ENCODE results near the gene EXOSC10. TPM values are rescaled to one million over a fixed set of nuclear protein-coding genes. Genes with fewer than 3 reads are reported as not detected.
A peak's percentile ranks its signal among the peaks of the same experiment; 100 is the strongest.

Gene EXOSC10
- total and polyA plus RNA-seq, 2 of the 13 experiments (the other 11 are each of a cell fraction or from before 2014, with no cell fraction given), result 48.4 to 67.6 TPM

GRCh38 chr1:11071463-11072215 is 28.0 kb downstream of the EXOSC10 start (continued):
- TF ChIP-seq PRDM15 (CRISPR knock-in tag; IDR thresholded peaks at IDR 0.05), result no peak

GRCh38 chr1:11070876-11071275 is 28.8 kb downstream of the EXOSC10 start:
- Histone ChIP-seq H3K36me3 (replicated peaks in 1 of 2; ENCODE audit: control insufficient read depth in 1 of 2, insufficient read depth in 2 of 2, low read length in 2 of 2) (peaks cover 46 to 86% of the 10 kb centered on the region in 2 experiments), H2AFZ (ENCODE audit: low read length) (no peak overlapping the region), H3K27me3 (ENCODE audit: control insufficient read depth in 1 of 2, insufficient read depth in 2 of 2, low read length in 2 of 2) (no peaks in the 10 kb centered on the region), H3K4me3 (replicated peaks in 1 of 3; ENCODE audit: insufficient read depth in 1 of 3, low read depth in 2 of 3, low read length in 3 of 3) (no peak overlapping the region), H3K9ac (ENCODE audit: insufficient read depth, low read depth, low read length) (no peak overlapping the region), H4K20me1 (ENCODE audit: insufficient read depth, low read length) (no peaks in the 10 kb centered on the region), H3K79me2 (ENCODE audit: insufficient read depth, low read length) (no peaks in the 10 kb centered on the region), H3K4me2 (ENCODE audit: low read depth, low read length) (no peak overlapping the region), H3K9me3 (ENCODE audit: low read length) (no peaks in the 10 kb centered on the region), H3K27ac (ENCODE audit: extremely low read length, insufficient read depth, low read length) (no peak overlapping the region), H3K4me1 (ENCODE audit: insufficient read depth, low read length) (no peaks in the 10 kb centered on the region)
- ChIA-PET CTCF (ENCODE audit: low intra/inter-chr PET ratio, low total read pairs) (no interaction called here), POLR2A (interaction anchor here (1.6 kb wide), 1 partner anchor 24 kb away, joined by 3 read pairs; the partner anchor contains the start of gene MASP2)
- BruUV-seq (replicated peaks), result TSS peak; percentile 44
- no peak for FAIRE-seq
- no peak for ATAC-seq
- intact Hi-C loops (cut with micrococcal nuclease; ENCODE audit: unreplicated experiment) (no loop called here), in situ Hi-C loops (cut with HindIII; ENCODE audit: extremely low pct_ligation_motif_present, low pct_unique_long_range_greater_than_20kb) (no loop called here)
- DNase-seq (ENCODE audit: low spot score), result no peak
- TF ChIP-seq AGO2 (optimal IDR thresholded peaks at IDR 0.05; ENCODE audit: low read depth, low read length), result peak; percentile 28
- no peak for TF ChIP-seq ZZZ3 (CRISPR knock-in tag; IDR thresholded peaks at IDR 0.05; ENCODE audit: borderline replicate concordance)
- WGBS (ENCODE audit: low lambda C conversion rate), result 100% methylated on average over 10 of the region's 11 CpGs

Data from HepG2 (cell line).